ENCODE data around the gene NACAD.

Gene NACAD

GRCh38 chr7:45088821-45089340 is at the start of gene NACAD:
TSS of gene NACAD (minus strand) at chr7:45088969. CDS start at chr7:45088894, 75 bp downstream.
- Histone ChIP-seq H3K36me3 (ENCODE audit: insufficient read depth, low read length) (peaks cover 6% of the 10 kb centered on the region), H3K27me3 (ENCODE audit: control insufficient read depth in 1 of 2, insufficient read depth in 2 of 2, low read length in 2 of 2) (no peaks in the 10 kb centered on the region), H3K27ac (ENCODE audit: low read depth, low read length) (peak within 1 kb of the TSS; percentile 52), H3K4me3 (ENCODE audit: low read depth in 1 of 2, low read length in 2 of 2) (peak within 1 kb of the TSS; percentile 58 to 62), H3K9ac (ENCODE audit: low read length) (peak within 1 kb of the TSS; percentile 27), H3K4me1 (ENCODE audit: insufficient read depth, low read length) (peaks cover 4% of the 10 kb centered on the region), H3K9me3 (ENCODE audit: low read length) (no peaks in the 10 kb centered on the region)

GRCh38 chr7:45136106-45137060 is 47.6 kb upstream of the NACAD start:
- Histone ChIP-seq H3K9me3 (ENCODE audit: low read length) (no peaks in the 10 kb centered on the region), H3K36me3 (ENCODE audit: insufficient read depth, low read length) (no peaks in the 10 kb centered on the region), H3K4me3 (ENCODE audit: low read depth in 1 of 2, low read length in 2 of 2) (no peak overlapping the region), H3K27ac (ENCODE audit: low read depth, low read length) (no peak overlapping the region), H3K4me1 (ENCODE audit: insufficient read depth, low read length) (no peaks in the 10 kb centered on the region), H3K27me3 (ENCODE audit: control insufficient read depth in 1 of 2, insufficient read depth in 2 of 2, low read length in 2 of 2) (no peaks in the 10 kb centered on the region), H3K9ac (ENCODE audit: low read length) (no peak overlapping the region)

DNA sequence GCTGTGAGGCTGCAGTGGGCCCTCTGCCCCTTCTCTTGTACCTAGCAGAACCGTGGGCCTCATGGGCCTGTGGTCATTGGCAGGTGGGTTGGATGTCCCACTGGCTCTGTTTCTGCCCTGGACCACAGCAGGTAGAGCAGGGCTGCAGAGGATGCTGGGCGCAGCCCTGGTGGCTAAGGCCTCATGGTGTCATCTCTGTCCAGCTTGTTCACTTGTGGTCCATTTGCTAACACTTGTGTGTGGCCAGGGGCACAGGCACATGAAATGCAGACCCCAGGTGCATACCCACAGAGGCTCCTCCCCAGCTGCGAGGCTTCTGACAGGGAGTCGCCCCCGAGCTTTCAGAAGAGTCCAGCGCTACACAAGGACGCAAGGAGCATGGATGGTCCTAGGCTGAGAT is 45.1 kb upstream of the NACAD start:
- no peaks in the 10 kb centered on the region for H3K36me3 ChIP-seq (ENCODE audit: insufficient read depth, low read length)
- no peak overlapping the region for H3K9ac ChIP-seq (ENCODE audit: low read length)
- no peaks in the 10 kb centered on the region for H3K27me3 ChIP-seq (ENCODE audit: control insufficient read depth in 1 of 2, insufficient read depth in 2 of 2, low read length in 2 of 2)
- no peak overlapping the region for H3K27ac ChIP-seq (ENCODE audit: low read depth, low read length)
- H3K4me3 ChIP-seq (ENCODE audit: low read depth in 1 of 2, low read length in 2 of 2): no peak overlapping the region
- no peaks in the 10 kb centered on the region for H3K4me1 ChIP-seq (ENCODE audit: insufficient read depth, low read length)
- H3K9me3 ChIP-seq (ENCODE audit: low read length): no peaks in the 10 kb centered on the region

- no peak overlapping the region for H3K4me3 ChIP-seq (ENCODE audit: low read depth in 1 of 2, low read length in 2 of 2)
- no peak overlapping the region for H3K27ac ChIP-seq (ENCODE audit: low read depth, low read length)
- no peaks in the 10 kb centered on the region for H3K4me1 ChIP-seq (ENCODE audit: insufficient read depth, low read length)
- no peak overlapping the region for H3K9ac ChIP-seq (ENCODE audit: low read length)
- no peaks in the 10 kb centered on the region for H3K36me3 ChIP-seq (ENCODE audit: insufficient read depth, low read length)
- H3K9me3 ChIP-seq (ENCODE audit: low read length): no peaks in the 10 kb centered on the region
- H3K27me3 ChIP-seq (ENCODE audit: control insufficient read depth in 1 of 2, insufficient read depth in 2 of 2, low read length in 2 of 2): no peaks in the 10 kb centered on the region
These were observed 44.6 kb upstream of the NACAD start for GRCh38 chr7:45133352-45133751.

GRCh38 chr7:45132708-45133320 is 44.0 kb upstream of the NACAD start:
- Histone ChIP-seq H3K4me1 (ENCODE audit: insufficient read depth, low read length) (no peaks in the 10 kb centered on the region), H3K9me3 (ENCODE audit: low read length) (no peaks in the 10 kb centered on the region), H3K36me3 (ENCODE audit: insufficient read depth, low read length) (no peaks in the 10 kb centered on the region), H3K27ac (ENCODE audit: low read depth, low read length) (no peak overlapping the region), H3K4me3 (ENCODE audit: low read depth in 1 of 2, low read length in 2 of 2) (no peak overlapping the region), H3K27me3 (ENCODE audit: control insufficient read depth in 1 of 2, insufficient read depth in 2 of 2, low read length in 2 of 2) (no peaks in the 10 kb centered on the region), H3K9ac (ENCODE audit: low read length) (no peak overlapping the region)

GRCh38 chr7:45131891-45132290 is 43.1 kb upstream of the NACAD start:
- Histone ChIP-seq H3K9me3 (ENCODE audit: low read length) (no peaks in the 10 kb centered on the region), H3K4me3 (ENCODE audit: low read depth in 1 of 2, low read length in 2 of 2) (no peak overlapping the region), H3K9ac (ENCODE audit: low read length) (no peak overlapping the region), H3K36me3 (ENCODE audit: insufficient read depth, low read length) (no peaks in the 10 kb centered on the region), H3K27ac (ENCODE audit: low read depth, low read length) (no peak overlapping the region), H3K27me3 (ENCODE audit: control insufficient read depth in 1 of 2, insufficient read depth in 2 of 2, low read length in 2 of 2) (no peaks in the 10 kb centered on the region), H3K4me1 (ENCODE audit: insufficient read depth, low read length) (no peaks in the 10 kb centered on the region)

GRCh38 chr7:45130910-45131309 is 42.1 kb upstream of the NACAD start:
- Histone ChIP-seq H3K27me3 (ENCODE audit: control insufficient read depth in 1 of 2, insufficient read depth in 2 of 2, low read length in 2 of 2) (no peaks in the 10 kb centered on the region), H3K9ac (ENCODE audit: low read length) (no peak overlapping the region), H3K36me3 (ENCODE audit: insufficient read depth, low read length) (no peaks in the 10 kb centered on the region), H3K27ac (ENCODE audit: low read depth, low read length) (no peak overlapping the region), H3K9me3 (ENCODE audit: low read length) (no peaks in the 10 kb centered on the region), H3K4me3 (ENCODE audit: low read depth in 1 of 2, low read length in 2 of 2) (no peak overlapping the region), H3K4me1 (ENCODE audit: insufficient read depth, low read length) (no peaks in the 10 kb centered on the region)

DNA sequence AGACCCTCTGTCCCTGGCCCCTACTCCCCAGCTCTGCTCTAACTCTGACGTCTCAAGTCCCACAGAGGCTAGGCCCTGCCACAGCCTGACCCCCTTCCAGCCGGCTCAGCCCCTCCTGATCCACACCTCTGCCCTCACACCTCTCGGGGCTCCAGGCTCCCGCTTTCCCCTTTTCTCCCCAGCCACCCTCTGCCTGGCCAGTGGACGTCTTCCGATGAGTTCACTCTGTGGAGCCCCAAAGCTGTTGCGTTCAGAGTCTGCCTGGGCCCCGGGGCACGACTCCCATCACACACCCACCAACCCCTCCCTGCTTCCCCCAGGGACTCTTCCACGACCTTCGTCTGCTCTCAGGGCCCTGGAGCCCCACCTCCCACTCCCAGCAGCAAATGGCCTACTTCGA is 41.1 kb upstream of the NACAD start:
- H3K9me3 ChIP-seq (ENCODE audit: low read length): no peaks in the 10 kb centered on the region
- no peaks in the 10 kb centered on the region for H3K27me3 ChIP-seq (ENCODE audit: control insufficient read depth in 1 of 2, insufficient read depth in 2 of 2, low read length in 2 of 2)
- H3K36me3 ChIP-seq (ENCODE audit: insufficient read depth, low read length): no peaks in the 10 kb centered on the region
- no peaks in the 10 kb centered on the region for H3K4me1 ChIP-seq (ENCODE audit: insufficient read depth, low read length)
- no peak overlapping the region for H3K4me3 ChIP-seq (ENCODE audit: low read depth in 1 of 2, low read length in 2 of 2)
- no peak overlapping the region for H3K27ac ChIP-seq (ENCODE audit: low read depth, low read length)
- no peak overlapping the region for H3K9ac ChIP-seq (ENCODE audit: low read length)

- H3K36me3 ChIP-seq (ENCODE audit: insufficient read depth, low read length): no peaks in the 10 kb centered on the region
- H3K9me3 ChIP-seq (ENCODE audit: low read length): no peaks in the 10 kb centered on the region
- H3K27me3 ChIP-seq (ENCODE audit: control insufficient read depth in 1 of 2, insufficient read depth in 2 of 2, low read length in 2 of 2): no peaks in the 10 kb centered on the region
These were observed 40.5 kb upstream of the NACAD start for GRCh38 chr7:45129181-45129800.

DNA sequence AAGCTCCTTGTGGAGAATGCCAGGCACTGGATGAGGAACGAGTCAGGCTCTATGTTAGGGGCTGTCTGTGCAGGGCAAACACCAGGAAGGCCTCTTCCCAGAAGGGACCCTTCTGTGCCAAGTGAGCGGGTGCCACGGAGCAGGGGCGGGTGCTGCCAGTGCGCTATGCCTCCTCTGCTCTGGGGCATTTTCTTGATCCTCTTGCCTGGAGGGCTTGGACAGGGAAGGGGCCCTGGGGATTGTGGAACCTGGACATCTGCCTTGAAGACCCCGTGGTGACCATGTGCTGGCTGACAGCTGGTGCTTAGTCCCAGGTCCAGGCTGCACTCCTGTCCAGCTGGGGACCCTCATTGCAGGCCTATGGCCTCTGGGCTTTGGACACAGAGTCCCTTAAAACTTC is 38.2 kb upstream of the NACAD start:
- no peak overlapping the region for H3K9ac ChIP-seq (ENCODE audit: low read length)
- H3K27me3 ChIP-seq (ENCODE audit: control insufficient read depth in 1 of 2, insufficient read depth in 2 of 2, low read length in 2 of 2): no peaks in the 10 kb centered on the region
- H3K27ac ChIP-seq (ENCODE audit: low read depth, low read length): no peak overlapping the region
- no peak overlapping the region for H3K4me3 ChIP-seq (ENCODE audit: low read depth in 1 of 2, low read length in 2 of 2)
- no peaks in the 10 kb centered on the region for H3K36me3 ChIP-seq (ENCODE audit: insufficient read depth, low read length)
- no peaks in the 10 kb centered on the region for H3K9me3 ChIP-seq (ENCODE audit: low read length)
- no peaks in the 10 kb centered on the region for H3K4me1 ChIP-seq (ENCODE audit: insufficient read depth, low read length)

More at GRCh38 chr7:45129181-45129800, 40.5 kb upstream of the NACAD start:
- no peak overlapping the region for H3K4me3 ChIP-seq (ENCODE audit: low read depth in 1 of 2, low read length in 2 of 2)
- no peak overlapping the region for H3K27ac ChIP-seq (ENCODE audit: low read depth, low read length)
- H3K9ac ChIP-seq (ENCODE audit: low read length): no peak overlapping the region
- no peaks in the 10 kb centered on the region for H3K4me1 ChIP-seq (ENCODE audit: insufficient read depth, low read length)

DNA sequence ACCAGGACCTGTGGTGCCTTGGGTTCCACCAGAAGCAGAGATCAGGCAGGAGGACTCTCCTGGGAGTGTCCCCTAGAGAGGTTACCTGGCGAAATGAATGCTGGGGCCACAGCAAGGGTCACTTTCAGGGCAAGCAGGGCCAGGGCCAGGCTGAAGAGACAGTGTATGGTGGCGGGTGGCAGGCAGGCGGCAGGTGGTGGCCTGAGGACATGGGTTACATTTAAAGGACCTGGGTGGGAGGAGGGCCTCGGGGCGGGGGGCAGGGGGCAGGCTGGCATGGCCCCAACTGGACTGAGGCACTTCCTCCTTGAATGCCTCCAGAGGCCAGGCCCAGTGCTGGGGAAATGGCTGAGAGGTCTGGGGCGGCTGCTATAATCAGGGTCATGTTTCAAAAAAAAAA is 37.4 kb upstream of the NACAD start:
- Histone ChIP-seq H3K4me3 (ENCODE audit: low read depth in 1 of 2, low read length in 2 of 2) (no peak overlapping the region), H3K9me3 (ENCODE audit: low read length) (no peaks in the 10 kb centered on the region), H3K9ac (ENCODE audit: low read length) (no peak overlapping the region), H3K27ac (ENCODE audit: low read depth, low read length) (no peak overlapping the region), H3K27me3 (ENCODE audit: control insufficient read depth in 1 of 2, insufficient read depth in 2 of 2, low read length in 2 of 2) (no peaks in the 10 kb centered on the region), H3K4me1 (ENCODE audit: insufficient read depth, low read length) (no peaks in the 10 kb centered on the region), H3K36me3 (ENCODE audit: insufficient read depth, low read length) (no peaks in the 10 kb centered on the region)

All from muscle layer of colon (tissue), 2 donors.